Trophoblast cell (in vitro differentiated cells and primary cell): ENCODE results near the gene IRAK1.

Experiments used
- DNase-seq, 2 donors: peaks; one replicate each; pipeline ENCODE4 v3.0.0-alpha.2; 2016
- H2AFZ ChIP-seq: 2 replicates; pipeline ENCODE4 v1.6.1; 2013; ENCODE audit warnings: low read length, moderate library complexity, mild to moderate bottlenecking; ENCODE audit not compliant: insufficient read depth, poor library complexity
- H2AK5ac ChIP-seq: 2 replicates; pipeline ENCODE4 v1.6.1; 2013; ENCODE audit warnings: mild to moderate bottlenecking, low read length
- H2BK120ac ChIP-seq: 2 replicates; pipeline ENCODE4 v1.6.1; 2013; ENCODE audit warnings: low read length, mild to moderate bottlenecking, moderate library complexity; ENCODE audit not compliant: insufficient read depth, poor library complexity
- H2BK12ac ChIP-seq: 2 replicates; pipeline ENCODE4 v1.6.1; 2013; ENCODE audit warnings: mild to moderate bottlenecking, low read length, moderate library complexity
- H2BK5ac ChIP-seq: 2 replicates; pipeline ENCODE4 v1.6.1; 2013; ENCODE audit warnings: low read length, low read depth, moderate library complexity, mild to moderate bottlenecking; ENCODE audit not compliant: poor library complexity
- H3K14ac ChIP-seq: 2 replicates; pipeline ENCODE4 v1.6.1; 2013; ENCODE audit warnings: mild to moderate bottlenecking, low read length
- H3K18ac ChIP-seq: 2 replicates; pipeline ENCODE4 v1.6.1; 2013; ENCODE audit warnings: mild to moderate bottlenecking, low read length
- H3K23ac ChIP-seq: 2 replicates; pipeline ENCODE4 v1.6.1; 2013; ENCODE audit warnings: low read length
- H3K27ac ChIP-seq: 2 replicates; pipeline ENCODE4 v1.5.1; 2013; ENCODE audit warnings: low read depth, mild to moderate bottlenecking, inconsistent platforms, low read length, moderate library complexity
- H3K27me3 ChIP-seq: 2 replicates; pipeline ENCODE4 v1.6.1; 2013; ENCODE audit warnings: inconsistent platforms, mild to moderate bottlenecking, low read length, moderate library complexity; ENCODE audit not compliant: insufficient read depth
- H3K36me3 ChIP-seq, 2 experiments: 1 replicate in 1 of 2; 2 replicates in 1 of 2; pipeline ENCODE4 v1.6.1; 2013; ENCODE audit warnings: low read length in 2 of 2, mild to moderate bottlenecking in 2 of 2, moderate library complexity in 1 of 2; ENCODE audit not compliant: insufficient read depth in 2 of 2, control insufficient read depth in 1 of 2
- H3K4ac ChIP-seq: 2 replicates; pipeline ENCODE4 v1.6.1; 2013; ENCODE audit warnings: low read depth, mild to moderate bottlenecking, low read length, moderate library complexity
- H3K4me1 ChIP-seq, 2 experiments: 1 replicate in 1 of 2; 2 replicates in 1 of 2; pipeline ENCODE4 v1.6.1; 2013; ENCODE audit warnings: low read length in 2 of 2, mild to moderate bottlenecking in 2 of 2, moderate library complexity in 1 of 2; ENCODE audit not compliant: insufficient read depth in 2 of 2, control insufficient read depth in 1 of 2
- H3K4me2 ChIP-seq: 2 replicates; pipeline ENCODE4 v1.6.1; 2013; ENCODE audit warnings: inconsistent platforms, mild to moderate bottlenecking, low read length, moderate library complexity
- H3K4me3 ChIP-seq: 2 replicates; pipeline ENCODE4 v1.5.1; 2013; ENCODE audit warnings: mild to moderate bottlenecking, low read depth, low read length, inconsistent platforms
- H3K79me1 ChIP-seq: one replicate; pipeline ENCODE4 v1.6.1; 2013; ENCODE audit warnings: low read length
- H3K79me2 ChIP-seq: 2 replicates; pipeline ENCODE4 v1.6.1; 2013; ENCODE audit warnings: low read length, mild to moderate bottlenecking; ENCODE audit not compliant: control insufficient read depth, insufficient read depth, poor library complexity
- H3K9ac ChIP-seq: 2 replicates; pipeline ENCODE4 v1.6.1; 2013; ENCODE audit warnings: mild to moderate bottlenecking, low read length
- H3K9me3 ChIP-seq: 2 replicates; pipeline ENCODE4 v1.6.1; 2013; ENCODE audit warnings: low read depth, mild to moderate bottlenecking, control low read depth, inconsistent platforms, low read length; ENCODE audit not compliant: insufficient read depth
- H4K12ac ChIP-seq: 2 replicates; pipeline ENCODE4 v1.6.1; 2013; ENCODE audit warnings: low read depth, mild to moderate bottlenecking, low read length, moderate library complexity
- H4K8ac ChIP-seq: 2 replicates; pipeline ENCODE4 v1.6.1; 2013; ENCODE audit warnings: low read depth, mild to moderate bottlenecking, low read length, moderate library complexity
- H4K91ac ChIP-seq: one replicate; pipeline ENCODE4 v1.6.1; 2013; ENCODE audit warnings: low read depth, mild to moderate bottlenecking, low read length, moderate library complexity
- WGBS: extraction: QIAGEN DNeasy Blood & Tissue Kit; methylation state at CpG from one replicate; pipeline ENCODE4 v1.1.7; 2013; ENCODE audit warnings: missing lambda C conversion rate; ENCODE audit not compliant: insufficient read length, insufficient coverage; ENCODE audit errors: extremely low coverage; 5-methylcytosine and 5-hydroxymethylcytosine counted together

Gene IRAK1

DNA sequence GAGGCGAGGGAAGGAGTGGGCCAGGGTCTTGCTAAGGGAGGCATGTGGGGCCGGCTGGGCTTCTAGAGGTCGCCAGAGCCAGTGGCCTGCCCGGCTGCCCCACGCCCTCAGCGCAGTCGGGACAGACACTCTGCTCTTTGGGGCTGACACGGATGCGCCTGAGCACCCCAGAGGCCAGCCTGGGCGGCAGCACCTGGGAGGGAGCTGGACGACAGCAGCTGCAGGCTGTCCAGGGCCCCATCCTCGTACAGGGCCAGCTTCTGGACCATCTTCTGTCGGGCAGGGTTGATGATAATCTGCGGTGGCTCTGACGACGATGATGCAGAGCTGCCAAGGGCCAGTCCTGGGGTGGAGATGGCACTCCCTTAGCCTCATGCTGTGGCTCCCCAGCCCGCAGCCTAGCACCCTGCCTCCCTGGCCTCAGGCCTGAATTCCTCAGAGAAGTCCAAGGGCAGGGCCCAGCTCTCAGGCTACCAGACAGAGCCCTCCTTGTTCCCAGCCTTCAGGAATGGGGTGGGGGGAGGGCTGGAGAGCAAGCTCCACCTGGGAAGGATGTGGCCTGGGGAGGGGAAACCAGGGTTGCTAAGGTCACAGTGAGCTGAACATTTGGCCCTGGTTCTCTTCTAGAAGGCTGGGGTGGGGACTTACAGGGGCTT lies 7.2 kb downstream of the IRAK1 start:
- no peak overlapping the region for H3K4me3 ChIP-seq
- H2BK12ac ChIP-seq: peak overlapping the region; percentile 68
- H3K9me3 ChIP-seq: no peaks in the 10 kb centered on the region
- no peaks in the 10 kb centered on the region for H3K79me2 ChIP-seq
- no peak overlapping the region for H4K8ac ChIP-seq
- DNase-seq: peak; percentile 34 to 50
- H3K36me3 ChIP-seq: peaks cover 35 to 39% of the 10 kb centered on the region in 2 experiments
- no CpG with 5 or more reads among the region's 17 CpGs for WGBS
- H3K9ac ChIP-seq: no peak overlapping the region
- H3K4me1 ChIP-seq: peaks cover 8 to 14% of the 10 kb centered on the region in 2 experiments
- peak overlapping the region; percentile 67 for H2AK5ac ChIP-seq
- peak overlapping the region; percentile 54 for H4K12ac ChIP-seq
- no peak overlapping the region for H2BK5ac ChIP-seq
- peak overlapping the region; percentile 23 for H3K27ac ChIP-seq
- no peak overlapping the region for H2BK120ac ChIP-seq
- H3K27me3 ChIP-seq: no peaks in the 10 kb centered on the region
- no peak overlapping the region for H4K91ac ChIP-seq
- no peak overlapping the region for H3K4ac ChIP-seq
- H3K18ac ChIP-seq: peak overlapping the region; percentile 67
- H3K23ac ChIP-seq: no peak overlapping the region
- no peak overlapping the region for H3K4me2 ChIP-seq
- H3K79me1 ChIP-seq: peaks cover 2% of the 10 kb centered on the region
- H3K14ac ChIP-seq: no peak overlapping the region
- no peak overlapping the region for H2AFZ ChIP-seq

DNA sequence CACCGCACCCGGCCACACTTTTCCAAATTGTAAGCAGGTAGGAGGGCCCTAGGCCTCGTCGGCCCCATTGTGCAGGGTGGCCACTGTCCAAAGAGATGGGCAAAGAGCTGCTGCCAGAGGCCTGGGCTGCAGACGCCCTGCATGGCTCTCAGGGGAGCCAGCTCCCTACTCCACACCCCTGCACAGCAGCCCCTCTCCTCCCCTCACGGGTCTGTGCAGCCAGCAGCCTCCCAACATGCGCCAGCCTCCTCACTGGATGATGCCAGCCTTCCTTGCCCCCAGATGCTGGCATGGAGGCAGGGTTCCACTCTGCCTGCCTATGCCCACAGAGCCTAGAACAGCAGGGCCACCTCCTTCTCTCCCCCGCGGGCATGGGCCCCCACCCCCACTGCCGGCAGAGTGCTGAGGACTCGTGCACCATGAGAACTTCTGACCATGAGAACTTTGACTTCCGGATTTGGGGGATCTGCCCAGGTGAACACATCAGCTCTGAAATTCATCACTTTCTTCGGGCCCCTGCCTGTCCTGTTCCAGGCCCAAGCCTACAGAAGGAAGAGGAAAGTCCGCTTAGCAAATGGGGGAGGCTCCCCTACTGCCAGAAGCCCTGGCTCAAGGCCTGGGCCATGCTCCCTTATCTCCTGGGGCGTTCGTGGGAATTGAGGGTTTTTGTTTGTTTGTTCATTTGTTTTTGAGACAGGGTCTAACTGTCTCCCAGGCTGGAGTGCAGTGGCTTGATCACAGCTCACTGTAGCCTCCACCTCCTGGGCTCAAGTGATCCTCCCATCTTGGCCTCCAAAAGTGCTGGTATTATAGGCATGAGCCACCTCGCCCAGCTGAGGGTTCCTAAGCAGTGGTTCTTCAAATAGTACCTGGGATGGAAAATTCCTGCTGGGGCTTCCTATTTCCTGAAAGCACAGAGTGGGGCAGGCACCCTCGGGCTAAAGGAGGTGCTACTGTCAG lies 8.0 kb downstream of the IRAK1 start:
- no peaks in the 10 kb centered on the region for H3K79me2 ChIP-seq
- H3K18ac ChIP-seq: no peak overlapping the region
- no peak overlapping the region for H3K27ac ChIP-seq
- H3K79me1 ChIP-seq: peaks cover 2% of the 10 kb centered on the region
- H4K8ac ChIP-seq: no peak overlapping the region
- WGBS: no CpG with 5 or more reads among the region's 18 CpGs
- no peak overlapping the region for H3K14ac ChIP-seq
- H3K9me3 ChIP-seq: no peaks in the 10 kb centered on the region
- H2BK120ac ChIP-seq: no peak overlapping the region
- no peak overlapping the region for H3K4me3 ChIP-seq
- no peak overlapping the region for H2BK12ac ChIP-seq
- DNase-seq: peak in 1 of 2 donors; percentile 35
- no peak overlapping the region for H3K4ac ChIP-seq
- H3K27me3 ChIP-seq: no peaks in the 10 kb centered on the region
- H2AFZ ChIP-seq: no peak overlapping the region
- H2BK5ac ChIP-seq: no peak overlapping the region
- no peak overlapping the region for H4K91ac ChIP-seq
- H3K4me1 ChIP-seq: peaks cover 8 to 14% of the 10 kb centered on the region in 2 experiments
- no peak overlapping the region for H3K4me2 ChIP-seq
- H3K23ac ChIP-seq: no peak overlapping the region
- no peak overlapping the region for H4K12ac ChIP-seq
- no peak overlapping the region for H3K9ac ChIP-seq
- peak overlapping the region; percentile 67 for H2AK5ac ChIP-seq
- peaks cover 32 to 35% of the 10 kb centered on the region in 2 experiments for H3K36me3 ChIP-seq

DNA sequence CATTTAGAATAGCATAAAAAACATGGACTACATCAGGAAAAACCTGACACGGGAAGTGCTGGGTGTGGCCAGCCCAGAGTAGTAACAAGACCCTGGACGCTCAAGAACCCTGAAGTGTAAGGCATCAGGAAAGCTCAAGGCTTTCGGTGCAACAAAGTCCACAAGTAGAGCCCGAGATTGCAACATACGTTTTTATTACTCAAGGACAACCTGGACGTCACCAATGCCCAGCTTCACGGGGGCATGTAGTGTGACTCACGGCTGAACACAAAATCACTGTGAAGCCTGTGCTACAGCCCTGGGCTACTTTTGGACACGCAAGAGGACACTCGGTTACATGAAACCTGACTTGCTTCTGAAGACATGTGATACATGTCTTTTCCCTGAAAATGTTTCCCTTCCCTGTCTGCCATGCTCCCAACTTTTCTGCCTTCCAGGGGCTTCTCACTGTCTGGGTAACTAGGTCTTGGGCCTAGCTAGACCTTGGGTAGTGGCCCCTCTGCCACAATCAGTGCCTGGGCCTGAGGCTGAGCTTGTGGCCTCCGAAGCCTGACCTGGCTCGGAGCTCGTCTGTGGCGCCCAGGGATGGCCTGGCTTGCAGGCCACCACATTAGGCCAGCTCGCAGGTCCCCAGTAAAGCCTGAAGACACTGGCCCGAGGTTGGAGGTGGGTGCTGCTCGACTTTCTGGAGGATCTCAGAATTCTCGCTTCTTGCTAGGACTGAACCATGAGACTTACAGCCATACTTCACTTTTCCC lies 9.2 kb downstream of the IRAK1 start:
- Histone ChIP-seq H3K4me1 (peaks cover 8 to 14% of the 10 kb centered on the region in 2 experiments), H3K27me3 (no peaks in the 10 kb centered on the region), H3K18ac (no peak overlapping the region), H4K8ac (no peak overlapping the region), H3K79me2 (no peaks in the 10 kb centered on the region), H3K36me3 (peaks cover 20 to 24% of the 10 kb centered on the region in 2 experiments), H3K79me1 (peaks cover 2% of the 10 kb centered on the region), H3K9ac (no peak overlapping the region), H4K91ac (no peak overlapping the region), H3K4me2 (no peak overlapping the region), H4K12ac (no peak overlapping the region), H3K23ac (no peak overlapping the region), H3K4me3 (no peak overlapping the region), H2BK120ac (no peak overlapping the region), H2BK5ac (no peak overlapping the region), H3K27ac (no peak overlapping the region), H3K14ac (no peak overlapping the region), H3K4ac (no peak overlapping the region), H2BK12ac (no peak overlapping the region), H2AFZ (no peak overlapping the region), H2AK5ac (no peak overlapping the region), H3K9me3 (no peaks in the 10 kb centered on the region)
- DNase-seq: peak; percentile 55 to 73
- no CpG with 5 or more reads among the region's 18 CpGs for WGBS

DNA sequence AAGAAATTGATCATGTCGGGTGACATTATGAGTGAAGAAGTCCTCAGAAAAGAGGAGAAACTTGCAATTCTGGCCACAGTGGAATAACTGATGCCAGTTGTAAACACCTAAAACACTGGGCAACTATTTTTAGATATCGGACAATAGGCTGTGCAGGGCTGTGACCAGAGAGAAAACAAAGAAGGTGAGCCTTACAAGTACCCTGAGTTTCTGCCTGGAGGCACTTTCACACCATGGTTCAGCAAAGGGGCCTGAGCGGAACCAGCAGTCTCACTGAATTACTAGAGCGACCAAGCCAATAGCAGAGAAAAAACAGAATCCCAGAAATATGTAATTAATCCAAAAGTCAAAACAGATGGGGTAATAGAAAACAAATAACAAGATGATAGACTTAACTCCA lies 11.2 kb downstream of the IRAK1 start:
- no peaks in the 10 kb centered on the region for H3K27me3 ChIP-seq
- H3K36me3 ChIP-seq: peaks cover 14 to 22% of the 10 kb centered on the region in 2 experiments
- H3K23ac ChIP-seq: no peak overlapping the region
- no peak overlapping the region for H3K4ac ChIP-seq
- WGBS: no CpG with 5 or more reads among the region's 4 CpGs
- H3K27ac ChIP-seq: no peak overlapping the region
- no peak overlapping the region for H3K18ac ChIP-seq
- no peak overlapping the region for H2AFZ ChIP-seq
- no peak overlapping the region for H4K12ac ChIP-seq
- no peak overlapping the region for H3K14ac ChIP-seq
- H2BK12ac ChIP-seq: no peak overlapping the region
- H2BK120ac ChIP-seq: no peak overlapping the region
- H2AK5ac ChIP-seq: no peak overlapping the region
- no peak overlapping the region for H4K8ac ChIP-seq
- no peak overlapping the region for H2BK5ac ChIP-seq
- no peak overlapping the region for H3K4me3 ChIP-seq
- H3K9me3 ChIP-seq: no peaks in the 10 kb centered on the region
- H3K79me2 ChIP-seq: no peaks in the 10 kb centered on the region
- H3K9ac ChIP-seq: no peak overlapping the region
- peaks cover 8 to 14% of the 10 kb centered on the region in 2 experiments for H3K4me1 ChIP-seq
- H3K79me1 ChIP-seq: peaks cover 2% of the 10 kb centered on the region
- H3K4me2 ChIP-seq: no peak overlapping the region
- no peak for DNase-seq
- no peak overlapping the region for H4K91ac ChIP-seq
